K562 (cell line): ENCODE results near the gene PIGM. TPM values are rescaled to one million over a fixed set of nuclear protein-coding genes. Genes with fewer than 3 reads are reported as not detected.
A peak's percentile ranks its signal among the peaks of the same experiment; 100 is the strongest.

Source experiments
- ASH1L ChIP-seq: fragments of 450-650 bp; IDR thresholded peaks from 2 replicates; pipeline ENCODE4 v1.6.1; 2018; ENCODE audit warnings: borderline replicate concordance, mild to moderate bottlenecking, low read depth; ENCODE audit not compliant: partially characterized antibody
- BRD9 ChIP-seq: fragments of 450-650 bp; IDR thresholded peaks from 2 replicates; pipeline ENCODE4 v1.6.1; 2018; ENCODE audit warnings: low read depth; ENCODE audit not compliant: partially characterized antibody
- EP400 ChIP-seq: fragments of 450-650 bp; IDR thresholded peaks from 2 replicates; pipeline ENCODE4 v1.6.1; 2017; ENCODE audit warnings: antibody characterized with exemption, mild to moderate bottlenecking, moderate library complexity
- GTF2A2 ChIP-seq: IDR thresholded peaks from 2 replicates; pipeline ENCODE4 v1.6.1; 2016; ENCODE audit warnings: mild to moderate bottlenecking, missing genetic modification characterization, missing compliant biosample characterization
- HCFC1 ChIP-seq: IDR thresholded peaks from 2 replicates; pipeline ENCODE4 v1.6.1; 2012; ENCODE audit warnings: low read depth, low read length, improper control_type of control experiment
- HNRNPLL ChIP-seq: fragments of 200-400 bp; formaldehyde crosslinking; IDR thresholded peaks from 2 replicates; pipeline ENCODE4 v1.6.1; 2017; ENCODE audit warnings: low read length, low read depth, mild to moderate bottlenecking; ENCODE audit not compliant: poor library complexity, severe bottlenecking
- KAT7 ChIP-seq: sonication (generic); formaldehyde crosslinking; IDR thresholded peaks from 2 replicates; pipeline ENCODE4 v1.8.0; 2022; ENCODE audit warnings: missing genetic modification reagents, mild to moderate bottlenecking, borderline replicate concordance
- KDM1A ChIP-seq, 2 experiments: fragments of 450-650 bp; IDR thresholded peaks; 2 replicates each; pipeline ENCODE4 v1.6.1; 2016; ENCODE audit warnings: mild to moderate bottlenecking in 2 of 2
- KDM5B ChIP-seq: fragments of 200-600 bp; sonication (generic); IDR thresholded peaks from 2 replicates; pipeline ENCODE4 v1.6.1; 2012; ENCODE audit warnings: low read depth, mild to moderate bottlenecking, moderate library complexity, low read length, control low read depth, inconsistent platforms; ENCODE audit not compliant: insufficient replicate concordance
- KLF16 ChIP-seq: IDR thresholded peaks from 2 replicates; pipeline ENCODE4 v1.6.1; 2016; ENCODE audit warnings: antibody characterized with exemption
- LEF1 ChIP-seq: fragments of 450-650 bp; IDR thresholded peaks from 2 replicates; pipeline ENCODE4 v1.6.1; 2016; ENCODE audit warnings: mild to moderate bottlenecking
- MECOM ChIP-seq: fragments of 250-450 bp; sonication (Bioruptor Pico); IDR thresholded peaks from 2 replicates; pipeline ENCODE4 v1.8.0; 2022; ENCODE audit warnings: inconsistent platforms
- NCOA6 ChIP-seq: fragments of 450-650 bp; IDR thresholded peaks from 2 replicates; pipeline ENCODE4 v1.6.1; 2017; ENCODE audit warnings: mild to moderate bottlenecking
- POLR2AphosphoS5 ChIP-seq: IDR thresholded peaks from 2 replicates; pipeline ENCODE4 v1.6.1; 2011; ENCODE audit warnings: mild to moderate bottlenecking, low read depth, low read length, moderate library complexity; ENCODE audit not compliant: control insufficient read depth, insufficient read depth
- PTTG1 ChIP-seq: fragments of 450-650 bp; IDR thresholded peaks from 2 replicates; pipeline ENCODE4 v1.6.1; 2016; ENCODE audit warnings: low read depth, mild to moderate bottlenecking, missing genetic modification characterization, missing compliant biosample characterization
- RFX1 ChIP-seq: fragments of 450-650 bp; IDR thresholded peaks from 2 replicates; pipeline ENCODE4 v1.6.1; 2016; ENCODE audit warnings: mild to moderate bottlenecking, moderate library complexity
- SNIP1 ChIP-seq: fragments of 450-650 bp; IDR thresholded peaks from 2 replicates; pipeline ENCODE4 v1.7.1; 2017; ENCODE audit warnings: low read depth, mild to moderate bottlenecking
- ZNF282 ChIP-seq: sonication (generic); formaldehyde crosslinking; IDR thresholded peaks from 2 replicates; pipeline ENCODE4 v1.8.1; 2023; ENCODE audit warnings: missing genetic modification reagents
- ZNF316 ChIP-seq: fragments of 450-650 bp; IDR thresholded peaks from 2 replicates; pipeline ENCODE4 v1.6.1; 2016
- ZNF384 ChIP-seq: IDR thresholded peaks from 2 replicates; pipeline ENCODE4 v1.6.1; 2012; ENCODE audit warnings: low read depth, low read length, improper control_type of control experiment
- polyA plus RNA-seq, 8 experiments: library from polyadenylated mRNA; depleted of rRNA in 4 of 8; stranded (reverse) in 5 of 8; unstranded in 3 of 8; fragments of >200 nt; fragmentation: Nextera tagmentation in 2 of 8; fragmentation: Illumina TruSeq in 1 of 8; extraction: Ambion mirVana in 2 of 8; extraction: Trizol in 1 of 8; gene quantifications; 2 replicates each; pipeline versions ENCODE4 v1.2.1 to v1.2.3, GENCODE V29; 2011 to 2014; ENCODE audit warnings: inconsistent platforms in 1 of 8, missing spikeins in 1 of 8
- total RNA-seq, 7 experiments: library from RNA; depleted of rRNA in 6 of 7; stranded (reverse); fragments of >200 nt in 6 of 7; fragmentation: Illumina TruSeq in 2 of 7; extraction: Trizol in 2 of 7; gene quantifications; 2 replicates each; pipeline versions ENCODE4 v1.2.1 to v1.2.3, GENCODE V29; 2011 to 2021; ENCODE audit warnings: low replicate concordance in 1 of 7
- TF ChIP-seq, protein P1 (sequence below): fragments of 450-650 bp; IDR thresholded peaks from 2 replicates; pipeline ENCODE4 v1.6.1; 2016; ENCODE audit warnings: antibody characterized with exemption
- TF ChIP-seq, protein P2 (sequence below): fragments of 250-450 bp; sonication (Bioruptor Pico); IDR thresholded peaks from 2 replicates; pipeline ENCODE4 v1.8.0; 2022; ENCODE audit warnings: moderate library complexity, mild to moderate bottlenecking, inconsistent platforms
- TF ChIP-seq, protein P3 (sequence below): fragments of 450-650 bp; IDR thresholded peaks from 2 replicates; pipeline ENCODE4 v1.6.1; 2018; ENCODE audit warnings: mild to moderate bottlenecking, low read depth; ENCODE audit not compliant: partially characterized antibody
- TF ChIP-seq, protein P4 (sequence below): fragments of 200-800 bp; sonication (Bioruptor generic); IDR thresholded peaks from 2 replicates; pipeline ENCODE4 v1.6.1; 2017; ENCODE audit warnings: missing genetic modification characterization, missing compliant biosample characterization
- TF ChIP-seq, protein P5 (sequence below): sonication (generic); formaldehyde crosslinking; IDR thresholded peaks from 2 replicates; pipeline ENCODE4 v1.9.0; 2022; ENCODE audit warnings: mild to moderate bottlenecking, missing genetic modification reagents
- TF ChIP-seq, protein P6 (sequence below): fragments of 250-450 bp; sonication (Bioruptor Pico); IDR thresholded peaks from 2 replicates; pipeline ENCODE4 v1.8.0; 2021; ENCODE audit warnings: moderate library complexity, mild to moderate bottlenecking, inconsistent platforms

Gene PIGM
- total and polyA plus RNA-seq, 9 of the 15 experiments (the other 6 are each of a cell fraction or from before 2014, with no cell fraction given) = 2.6 to 6.7 (median 4.3) TPM

DNA sequence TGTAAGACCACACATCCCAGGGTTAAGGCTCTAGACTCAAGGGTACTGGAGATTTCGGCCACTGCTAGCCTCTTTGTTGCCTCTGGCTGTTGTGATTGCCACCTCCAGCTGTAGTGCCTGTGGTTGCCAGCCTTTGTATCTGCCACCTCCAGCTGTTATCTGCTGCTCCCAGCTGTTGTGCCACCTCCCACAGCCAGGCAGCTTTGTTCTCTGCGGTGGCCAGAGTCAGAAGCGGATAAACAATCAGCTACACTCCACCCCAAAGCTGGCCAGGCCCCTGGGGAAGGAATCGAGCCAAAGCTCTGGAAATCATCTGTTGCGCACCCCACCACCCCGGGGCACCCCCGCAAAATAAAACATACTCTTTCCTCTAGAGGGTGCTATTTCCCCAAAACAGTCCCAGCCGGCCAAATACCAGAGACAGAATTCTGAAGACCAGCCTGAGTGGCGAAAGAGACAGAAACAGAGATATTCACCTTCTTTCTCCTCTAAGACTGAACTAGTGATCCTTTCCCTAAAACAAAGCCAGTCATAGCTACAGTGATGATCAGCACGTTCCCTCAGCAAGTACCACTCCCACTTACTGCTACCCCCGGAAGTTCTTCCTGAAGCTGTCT, 14.8 kb upstream of the PIGM start (continued):
- TF ChIP-seq RFX1 (no peak), KLF16 (peak; percentile 99), HNRNPLL (peak; percentile 49), LEF1 (peak; percentile 87), ZNF282 (CRISPR knock-in tag) (no peak), ASH1L (no peak), POLR2AphosphoS5 (peak; percentile 99), KAT7 (CRISPR knock-in tag) (no peak), ZNF384 (0 out of 2 replicates have a peak, but pooled peaks have one; percentile 14), KDM5B (no peak), NCOA6 (no peak), KDM1A (IDR thresholded peaks at IDR 0.05) (peak; percentile 96 to 98), ZNF316 (no peak), GTF2A2 (tag) (no peak), PTTG1 (no peak), BRD9 (peak; percentile 77), SNIP1 (no peak), HCFC1 (peak; percentile 6; the same call in 1 of the 2 replicates), MECOM (peak; percentile 53; the same call in 1 of the 2 replicates), EP400 (no peak)
- TF ChIP-seq, protein P1, sequence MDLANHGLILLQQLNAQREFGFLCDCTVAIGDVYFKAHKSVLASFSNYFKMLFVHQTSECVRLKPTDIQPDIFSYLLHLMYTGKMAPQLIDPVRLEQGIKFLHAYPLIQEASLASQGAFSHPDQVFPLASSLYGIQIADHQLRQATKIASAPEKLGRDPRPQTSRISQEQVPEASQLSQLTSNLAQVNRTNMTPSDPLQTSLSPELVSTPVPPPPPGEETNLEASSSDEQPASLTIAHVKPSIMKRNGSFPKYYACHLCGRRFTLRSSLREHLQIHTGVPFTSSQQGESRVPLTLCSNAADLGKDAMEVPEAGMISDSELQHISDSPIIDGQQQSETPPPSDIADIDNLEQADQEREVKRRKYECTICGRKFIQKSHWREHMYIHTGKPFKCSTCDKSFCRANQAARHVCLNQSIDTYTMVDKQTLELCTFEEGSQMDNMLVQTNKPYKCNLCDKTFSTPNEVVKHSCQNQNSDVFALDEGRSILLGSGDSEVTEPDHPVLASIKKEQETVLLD = peak; percentile 75; the same call in 1 of the 2 replicates
- TF ChIP-seq, protein P2, sequence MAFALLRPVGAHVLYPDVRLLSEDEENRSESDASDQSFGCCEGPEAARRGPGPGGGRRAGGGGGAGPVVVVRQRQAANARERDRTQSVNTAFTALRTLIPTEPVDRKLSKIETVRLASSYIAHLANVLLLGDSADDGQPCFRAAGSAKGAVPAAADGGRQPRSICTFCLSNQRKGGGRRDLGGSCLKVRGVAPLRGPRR = no peak
- TF ChIP-seq, protein P3, sequence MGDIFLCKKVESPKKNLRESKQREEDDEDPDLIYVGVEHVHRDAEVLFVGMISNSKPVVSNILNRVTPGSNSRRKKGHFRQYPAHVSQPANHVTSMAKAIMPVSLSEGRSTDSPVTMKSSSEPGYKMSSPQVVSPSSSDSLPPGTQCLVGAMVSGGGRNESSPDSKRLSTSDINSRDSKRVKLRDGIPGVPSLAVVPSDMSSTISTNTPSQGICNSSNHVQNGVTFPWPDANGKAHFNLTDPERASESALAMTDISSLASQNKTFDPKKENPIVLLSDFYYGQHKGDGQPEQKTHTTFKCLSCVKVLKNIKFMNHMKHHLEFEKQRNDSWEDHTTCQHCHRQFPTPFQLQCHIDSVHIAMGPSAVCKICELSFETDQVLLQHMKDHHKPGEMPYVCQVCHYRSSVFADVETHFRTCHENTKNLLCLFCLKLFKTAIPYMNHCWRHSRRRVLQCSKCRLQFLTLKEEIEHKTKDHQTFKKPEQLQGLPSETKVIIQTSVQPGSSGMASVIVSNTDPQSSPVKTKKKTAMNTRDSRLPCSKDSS = no peak
- TF ChIP-seq, protein P4, sequence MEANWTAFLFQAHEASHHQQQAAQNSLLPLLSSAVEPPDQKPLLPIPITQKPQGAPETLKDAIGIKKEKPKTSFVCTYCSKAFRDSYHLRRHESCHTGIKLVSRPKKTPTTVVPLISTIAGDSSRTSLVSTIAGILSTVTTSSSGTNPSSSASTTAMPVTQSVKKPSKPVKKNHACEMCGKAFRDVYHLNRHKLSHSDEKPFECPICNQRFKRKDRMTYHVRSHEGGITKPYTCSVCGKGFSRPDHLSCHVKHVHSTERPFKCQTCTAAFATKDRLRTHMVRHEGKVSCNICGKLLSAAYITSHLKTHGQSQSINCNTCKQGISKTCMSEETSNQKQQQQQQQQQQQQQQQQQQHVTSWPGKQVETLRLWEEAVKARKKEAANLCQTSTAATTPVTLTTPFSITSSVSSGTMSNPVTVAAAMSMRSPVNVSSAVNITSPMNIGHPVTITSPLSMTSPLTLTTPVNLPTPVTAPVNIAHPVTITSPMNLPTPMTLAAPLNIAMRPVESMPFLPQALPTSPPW (CRISPR knock-in tag) = peak; percentile 93
- TF ChIP-seq, protein P5, sequence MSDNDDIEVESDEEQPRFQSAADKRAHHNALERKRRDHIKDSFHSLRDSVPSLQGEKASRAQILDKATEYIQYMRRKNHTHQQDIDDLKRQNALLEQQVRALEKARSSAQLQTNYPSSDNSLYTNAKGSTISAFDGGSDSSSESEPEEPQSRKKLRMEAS (CRISPR knock-in tag) = peak; percentile 80
- TF ChIP-seq, protein P6, sequence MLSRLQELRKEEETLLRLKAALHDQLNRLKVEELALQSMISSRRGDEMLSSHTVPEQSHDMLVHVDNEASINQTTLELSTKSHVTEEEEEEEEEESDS (CRISPR knock-in tag) = no peak
